ENCODE measurements around the gene NUDT21.

NUDT21 gene

GRCh38 chr16:56462064-56462796 lies 11.1 kb upstream of the NUDT21 start:
- no peak for DNase-seq (ENCODE audit: low read depth, low spot score)

GRCh38 chr16:56460101-56460500 lies 9.0 kb upstream of the NUDT21 start:
- DNase-seq (ENCODE audit: low read depth, low spot score) = peak; percentile 56

- DNase-seq (ENCODE audit: low read depth, low spot score) = no peak
Measured at GRCh38 chr16:56457927-56458470, 6.9 kb upstream of the NUDT21 start.

GRCh38 chr16:56451753-56452689 lies 889 bp upstream of the NUDT21 start:
- peak; percentile 54 for DNase-seq (ENCODE audit: low read depth, low spot score)

GRCh38 chr16:56450275-56450985 lies 702 bp downstream of the NUDT21 start:
- peak; percentile 24 for DNase-seq (ENCODE audit: low read depth, low spot score)

- no peak for DNase-seq (ENCODE audit: low read depth, low spot score)
Measured at GRCh38 chr16:56448005-56448404, 3.1 kb downstream of the NUDT21 start.

- DNase-seq (ENCODE audit: low read depth, low spot score) = no peak
Measured at GRCh38 chr16:56447286-56447685, 3.8 kb downstream of the NUDT21 start.

DNA sequence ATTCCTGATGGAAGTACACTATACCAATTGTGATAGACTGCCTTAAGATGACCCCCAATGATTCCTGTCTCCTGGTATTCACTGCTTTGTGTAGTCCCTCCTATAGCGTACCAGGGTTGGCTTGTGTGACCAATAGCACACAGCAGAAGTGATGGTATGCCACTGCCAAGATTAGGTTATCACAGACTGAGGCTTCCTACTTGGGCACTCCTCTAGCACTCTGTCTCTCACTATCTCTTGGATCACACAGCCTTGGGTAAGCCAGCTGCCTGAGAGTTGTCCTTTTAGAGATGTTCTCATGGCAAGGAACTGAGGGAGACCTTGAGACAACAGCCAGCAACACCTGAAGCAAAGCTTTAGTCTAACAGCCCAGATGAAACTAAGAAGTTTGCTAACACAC lies 13.1 kb downstream of the NUDT21 start:
- no peak for DNase-seq (ENCODE audit: low read depth, low spot score)

- DNase-seq (ENCODE audit: low read depth, low spot score) = no peak
Measured at GRCh38 chr16:56436258-56436657, 14.9 kb downstream of the NUDT21 start.

DNA sequence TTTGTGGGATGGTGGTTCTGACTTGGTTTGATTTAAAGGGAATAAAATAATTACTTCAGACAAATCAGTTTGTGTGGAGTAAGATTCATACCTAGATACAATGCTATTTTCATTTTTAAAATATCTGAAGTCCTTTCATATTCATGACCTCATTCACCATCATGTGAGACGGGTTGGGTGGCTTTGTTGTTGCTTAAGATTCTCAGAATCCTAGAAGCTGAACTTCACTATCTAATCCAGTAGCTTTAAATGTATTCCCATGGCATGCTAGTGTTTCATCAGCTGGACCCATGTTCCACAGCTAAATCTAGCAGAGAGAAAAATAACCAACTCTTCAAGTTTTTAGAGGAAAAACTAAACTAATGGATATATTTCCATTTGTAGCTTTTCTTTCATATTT lies 23.0 kb downstream of the NUDT21 start:
- no peak for DNase-seq (ENCODE audit: low read depth, low spot score)

GRCh38 chr16:56426585-56426984 lies 24.5 kb downstream of the NUDT21 start:
- DNase-seq (ENCODE audit: low read depth, low spot score) = no peak

GRCh38 chr16:56425439-56425832 lies 25.7 kb downstream of the NUDT21 start, which contains the start of gene AMFR:
Gene AMFR (minus strand): TSS chr16:56425545. CDS start chr16:56425327, 218 bp downstream.
- peak; percentile 94 for DNase-seq (ENCODE audit: low read depth, low spot score)

DNA sequence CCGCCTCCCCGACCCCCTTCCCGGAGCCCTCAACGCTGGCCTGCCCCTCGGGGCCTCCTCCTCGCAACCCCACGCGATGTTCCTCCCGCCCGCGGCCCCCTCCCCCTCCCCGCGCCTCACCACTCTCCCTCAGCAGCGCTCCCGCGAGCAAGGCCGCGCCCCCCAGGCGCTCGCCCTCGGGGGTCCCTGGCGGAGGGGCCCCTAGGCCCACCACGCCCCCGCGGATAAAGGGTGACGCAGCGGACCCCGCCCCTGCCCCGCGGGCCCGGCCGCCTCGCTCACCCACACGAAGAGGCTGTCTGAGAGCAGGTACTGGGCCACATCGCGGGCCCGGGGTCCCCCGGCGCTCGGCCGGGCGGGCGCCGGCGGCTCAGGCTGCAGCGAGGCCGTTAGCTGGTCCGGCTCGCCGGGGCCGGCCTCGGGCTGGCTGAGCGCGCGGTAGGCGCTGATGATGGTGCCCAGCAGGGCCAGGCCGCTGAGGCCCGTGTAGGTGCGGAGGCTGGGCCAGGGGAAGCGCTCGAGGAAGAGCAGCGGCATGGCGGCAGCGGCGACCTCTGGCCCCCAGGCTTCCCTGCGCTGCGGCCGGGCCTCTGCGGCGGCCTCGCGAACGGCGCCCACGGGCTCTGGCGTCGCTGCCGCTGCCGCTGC lies 26.2 kb downstream of the NUDT21 start:
- no peak for DNase-seq (ENCODE audit: low read depth, low spot score)

DNA sequence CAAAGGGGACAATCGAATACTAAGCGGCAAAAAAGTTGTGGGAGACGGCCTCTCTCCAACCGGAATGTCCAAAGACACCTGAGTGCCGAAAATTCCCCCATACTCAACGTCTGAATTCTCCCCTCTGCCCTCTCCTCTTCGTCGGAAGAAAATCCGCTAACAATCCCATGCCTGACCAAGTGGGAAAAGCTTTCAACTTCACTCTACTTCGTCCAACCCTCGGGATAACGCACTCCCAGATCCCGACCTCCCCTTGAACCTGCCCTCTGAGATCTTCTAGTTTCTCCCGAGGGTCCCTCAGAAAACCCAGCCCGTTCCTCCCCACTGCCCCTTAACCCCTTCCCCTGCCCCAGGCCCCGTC lies 26.7 kb downstream of the NUDT21 start:
- DNase-seq (ENCODE audit: low read depth, low spot score) = peak; percentile 34

- no peak for DNase-seq (ENCODE audit: low read depth, low spot score)
Measured at GRCh38 chr16:56423584-56424403, 27.3 kb downstream of the NUDT21 start.

DNA sequence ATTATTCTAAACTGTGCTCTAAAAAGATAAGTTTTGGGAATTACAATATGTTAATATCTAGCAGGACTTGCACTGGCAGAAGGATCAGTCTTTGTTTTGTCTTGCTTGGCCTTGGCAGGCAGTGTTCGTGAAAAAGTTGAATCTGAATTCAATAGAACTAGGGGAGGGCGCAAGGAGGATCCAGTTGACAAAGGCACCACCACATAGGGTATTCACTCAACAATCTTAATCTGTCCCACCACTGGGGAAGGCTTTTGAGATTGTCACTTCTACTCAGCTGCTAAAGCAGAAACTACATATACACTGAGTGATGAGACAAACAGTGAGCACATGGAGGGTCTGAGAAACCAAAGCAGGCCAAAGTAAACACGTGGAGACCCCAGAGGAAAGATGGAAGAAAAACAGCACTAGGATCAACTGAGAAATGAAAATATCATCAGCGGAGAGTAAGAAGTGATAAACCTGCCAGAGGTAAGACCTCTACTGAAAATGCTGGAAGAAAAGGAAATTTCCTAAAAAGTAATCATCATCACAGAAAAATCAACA lies 28.2 kb downstream of the NUDT21 start:
- no peak for DNase-seq (ENCODE audit: low read depth, low spot score)

DNA sequence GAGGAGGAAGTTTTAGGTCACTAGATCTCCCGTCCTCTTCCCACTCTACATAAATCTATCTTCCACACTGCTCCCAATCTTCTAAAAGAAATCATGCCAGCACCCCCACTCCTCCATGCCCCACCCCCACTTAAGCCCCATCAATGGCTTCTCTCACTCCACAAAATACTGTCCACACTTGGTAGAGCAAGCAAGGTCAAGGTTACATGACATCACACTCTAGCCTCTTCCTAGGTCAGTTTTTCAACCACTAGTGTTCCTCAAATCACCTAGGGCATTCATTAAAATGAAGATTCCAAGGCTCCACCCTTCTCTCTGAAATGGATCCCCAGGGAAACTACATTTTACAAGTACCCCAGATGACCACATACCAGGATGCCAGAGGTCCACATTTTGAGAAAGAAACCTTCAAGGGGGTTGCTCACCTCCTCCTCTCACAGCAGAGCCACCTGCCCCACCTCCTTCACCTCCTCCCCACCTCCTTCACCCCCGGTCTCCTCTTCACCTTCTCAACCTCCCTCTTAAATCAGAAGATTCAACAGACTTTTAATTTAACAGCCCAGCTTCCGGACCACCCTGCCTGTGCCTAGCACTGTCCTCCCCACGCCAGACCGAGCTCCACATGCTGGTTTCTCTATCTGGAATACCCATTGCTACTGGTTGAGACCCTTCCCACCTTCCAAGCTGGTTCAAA lies 29.0 kb downstream of the NUDT21 start:
- no peak for DNase-seq (ENCODE audit: low read depth, low spot score)

DNA sequence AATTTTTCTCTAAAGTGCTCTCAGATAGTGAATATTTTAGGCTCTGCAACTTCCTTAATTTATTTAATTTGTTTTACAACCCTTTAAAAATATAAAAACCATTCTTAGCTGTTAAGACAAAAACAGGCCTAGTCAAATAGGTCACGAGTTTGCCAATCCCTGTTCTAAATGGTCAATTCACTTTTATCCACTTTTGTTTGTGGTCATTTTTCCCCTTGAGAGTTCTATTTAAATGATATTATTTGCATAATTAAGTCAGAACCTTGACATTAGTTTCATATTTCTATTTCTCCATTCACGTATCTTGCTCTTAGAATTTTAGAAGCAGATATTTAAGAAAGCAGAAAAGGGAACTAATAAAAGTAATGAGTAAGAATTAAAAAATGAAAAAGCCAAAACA lies 29.8 kb downstream of the NUDT21 start:
- DNase-seq (ENCODE audit: low read depth, low spot score) = no peak

DNA sequence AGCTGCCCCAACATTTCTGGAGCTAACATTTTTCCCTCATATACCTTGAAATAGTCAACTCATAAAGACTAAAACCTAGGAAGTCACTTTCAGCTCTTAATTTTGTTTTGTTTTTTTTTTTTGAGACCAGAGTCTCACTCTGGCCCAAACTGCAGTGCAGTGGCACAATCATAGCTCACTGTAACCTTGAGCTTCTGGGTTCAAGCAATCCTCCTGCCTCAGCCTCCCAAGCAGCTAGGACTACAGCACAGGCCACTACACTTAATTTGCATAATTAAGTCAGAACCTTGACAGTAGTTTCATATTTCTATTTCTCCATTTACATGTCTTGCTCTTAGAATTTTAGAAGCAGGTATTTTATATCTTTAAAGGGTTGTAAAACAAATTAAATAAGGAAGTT lies 30.5 kb downstream of the NUDT21 start:
- DNase-seq (ENCODE audit: low read depth, low spot score) = no peak

Data from astrocyte of the hippocampus (primary cell).